HG03045 (cell line): ENCODE results near the gene TSPAN17.

Source experiments
- ATAC-seq: cut with Tn5 transposase; IDR thresholded peaks from one replicate; pipeline ENCODE4 v1.9.1; 2021; ENCODE audit warnings: mild to moderate bottlenecking, moderate library complexity; ENCODE audit not compliant: unreplicated experiment

The TSPAN17 gene

DNA sequence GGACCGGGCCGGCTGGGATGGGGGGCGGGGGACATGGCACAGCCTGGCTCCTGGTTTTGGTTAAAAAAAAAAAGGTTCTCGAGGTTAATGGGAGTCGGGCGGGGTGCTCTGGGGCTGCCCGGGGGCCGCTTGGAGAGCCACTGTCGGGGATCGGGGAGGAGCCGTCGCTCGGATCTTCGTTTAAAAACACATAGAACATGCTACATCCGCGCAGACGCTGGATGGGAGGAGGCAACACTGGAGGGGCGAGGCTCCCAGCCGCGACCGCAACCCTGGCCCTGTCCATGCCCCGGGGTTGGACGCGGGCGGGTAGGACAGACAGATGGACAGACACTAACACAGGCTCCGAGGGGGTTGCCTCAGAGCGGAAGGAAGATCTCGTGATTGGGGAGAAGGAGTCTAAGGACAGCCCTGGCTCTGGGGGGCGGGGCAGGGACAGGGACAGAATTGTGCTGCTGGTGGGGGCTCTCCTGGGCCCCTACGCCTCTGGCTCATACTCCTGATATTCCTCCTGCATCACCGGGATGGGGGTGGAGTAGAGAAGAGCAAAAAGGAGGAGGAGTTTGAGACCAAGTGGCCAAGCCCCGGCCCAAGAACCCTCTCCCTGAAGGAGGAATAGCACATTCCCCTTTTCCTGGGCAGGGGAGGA lies 26.8 kb upstream of the TSPAN17 start:
- no peak for ATAC-seq

DNA sequence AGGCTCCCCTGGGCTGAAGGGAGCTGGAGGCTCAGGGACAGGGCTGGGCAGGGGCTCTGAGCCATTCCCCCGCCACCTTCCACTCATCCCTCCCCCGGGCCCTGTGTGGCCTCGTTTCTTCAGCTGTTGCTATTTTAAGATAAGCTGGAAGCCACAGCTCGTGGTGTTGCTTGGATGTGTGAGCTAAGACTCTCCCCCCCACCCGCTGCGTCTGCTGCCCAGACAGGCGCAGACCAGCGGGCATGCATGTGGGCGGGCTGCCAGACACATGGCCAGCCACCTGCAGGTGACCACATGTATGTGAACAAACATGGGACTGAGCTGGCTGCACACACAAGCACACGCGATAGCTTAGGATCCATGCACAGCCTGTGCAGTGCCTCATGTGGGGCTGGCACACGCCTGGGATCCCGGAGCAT lies 25.6 kb upstream of the TSPAN17 start:
- ATAC-seq = no peak

DNA sequence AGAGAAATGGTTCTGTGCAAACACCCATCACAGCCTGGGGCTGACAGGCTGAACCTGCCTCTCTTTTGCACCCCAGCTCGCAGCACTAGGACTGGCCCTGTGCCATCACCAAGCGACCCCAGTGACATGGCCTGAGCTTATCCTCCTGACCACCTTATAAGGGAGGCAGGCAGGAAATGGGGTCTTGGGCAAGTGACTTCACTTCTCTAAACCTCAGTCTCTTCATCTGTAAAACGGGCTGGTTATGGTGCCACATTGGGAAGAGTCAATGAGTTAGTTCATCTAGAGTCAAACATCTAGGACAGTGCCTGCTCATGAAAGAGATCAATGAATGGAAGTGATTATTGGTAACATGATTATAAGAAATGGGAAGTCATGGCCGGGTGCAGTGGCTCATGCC lies 23.1 kb upstream of the TSPAN17 start:
- no peak for ATAC-seq

DNA sequence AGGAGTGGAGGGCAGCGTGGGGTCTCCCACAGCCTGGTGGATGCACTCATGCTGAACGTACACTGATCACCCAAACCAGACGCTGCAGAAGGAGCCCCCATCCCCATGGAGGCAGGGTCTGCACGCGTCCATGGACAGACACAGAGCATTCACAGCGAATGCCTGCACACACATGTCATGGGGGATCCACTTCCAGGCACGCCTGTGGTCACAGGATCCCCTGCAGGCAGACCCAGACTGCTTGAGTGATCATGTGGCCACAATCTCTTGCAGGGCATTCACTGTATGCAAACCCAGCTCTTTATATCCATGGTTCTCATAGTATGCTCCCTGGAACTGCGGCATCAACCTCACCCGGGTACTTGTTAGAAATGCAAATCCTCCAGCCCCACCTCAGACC lies 22.3 kb upstream of the TSPAN17 start:
- no peak for ATAC-seq

DNA sequence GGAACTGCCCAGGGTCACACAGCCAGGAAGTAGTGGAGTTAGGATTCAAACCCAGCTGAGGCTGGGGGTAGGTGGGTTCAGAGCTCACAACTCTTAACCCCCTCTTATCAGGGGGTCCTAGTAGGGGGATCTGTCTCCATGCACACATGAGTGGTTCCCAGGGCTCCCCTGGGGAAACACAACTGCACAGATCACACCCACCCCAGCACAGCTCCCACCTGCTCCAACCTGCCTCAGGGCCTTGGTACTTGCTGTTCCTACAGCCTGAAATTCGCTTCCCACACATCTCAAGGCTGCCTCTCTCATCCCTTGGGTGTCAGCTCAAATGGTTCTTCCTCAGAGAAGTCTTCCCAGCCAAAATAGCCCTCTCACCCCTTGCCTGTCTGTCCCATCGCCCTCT lies 21.8 kb upstream of the TSPAN17 start:
- no peak for ATAC-seq

DNA sequence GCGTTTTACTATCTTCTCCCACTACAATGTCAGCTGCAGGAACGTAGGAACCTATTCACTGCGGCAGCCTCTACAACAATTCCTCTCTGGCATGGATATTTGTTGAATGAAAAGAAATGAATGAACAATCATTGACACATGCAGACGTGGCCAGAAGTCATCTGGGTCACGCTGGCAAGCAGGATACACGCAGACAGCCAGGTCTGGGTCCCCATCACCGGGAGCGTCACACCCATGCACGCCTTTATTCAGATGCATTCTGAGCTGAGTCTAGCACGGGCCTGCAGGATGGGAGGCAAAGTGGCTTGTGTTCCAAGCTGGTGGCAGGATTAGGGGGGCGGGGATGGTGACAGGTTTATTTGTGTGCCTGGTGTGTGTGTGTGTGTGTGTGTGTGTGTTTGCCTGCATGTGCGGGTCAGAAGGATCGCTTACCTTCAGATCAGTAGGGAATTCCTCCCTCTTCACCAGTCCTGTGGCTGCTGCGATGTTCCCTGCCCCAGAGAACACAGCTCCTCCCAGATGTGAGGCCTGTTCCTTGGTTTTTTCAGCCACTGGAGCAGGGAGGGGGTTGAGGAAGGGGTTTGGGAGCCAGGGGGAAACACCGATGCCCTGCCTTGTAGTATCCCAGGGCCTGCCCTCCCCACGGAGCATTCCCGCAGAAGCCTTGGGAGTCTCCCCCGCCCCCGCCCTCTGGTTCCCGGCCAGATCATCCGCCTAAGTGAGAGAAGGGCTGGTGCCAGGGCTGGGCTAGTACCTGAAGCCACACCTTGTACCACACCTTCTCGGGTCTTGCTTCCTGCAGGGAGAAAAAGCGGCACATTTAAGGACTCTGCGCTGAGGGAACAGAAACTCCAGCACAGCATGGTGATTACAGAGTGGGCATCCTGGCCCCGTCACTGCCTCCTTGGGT lies 21.1 kb upstream of the TSPAN17 start:
- ATAC-seq = no peak

DNA sequence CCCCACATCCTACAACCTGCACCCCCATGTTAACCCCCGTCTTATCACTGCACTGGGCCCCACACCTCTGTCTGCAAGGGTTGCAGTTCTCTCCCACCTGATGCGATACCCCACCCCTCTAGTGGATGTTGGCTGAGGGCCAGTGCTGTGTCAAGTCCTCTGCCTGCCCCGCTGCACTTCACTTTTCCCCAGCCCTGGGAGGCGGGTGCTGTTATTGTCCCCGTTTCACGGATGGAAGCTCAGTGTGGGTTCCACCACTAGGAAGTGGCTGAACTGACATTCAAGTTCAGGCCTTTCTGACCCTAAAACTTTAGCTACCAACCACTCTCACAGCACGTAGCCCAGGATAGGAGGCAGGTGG lies 20.4 kb upstream of the TSPAN17 start:
- no peak for ATAC-seq

DNA sequence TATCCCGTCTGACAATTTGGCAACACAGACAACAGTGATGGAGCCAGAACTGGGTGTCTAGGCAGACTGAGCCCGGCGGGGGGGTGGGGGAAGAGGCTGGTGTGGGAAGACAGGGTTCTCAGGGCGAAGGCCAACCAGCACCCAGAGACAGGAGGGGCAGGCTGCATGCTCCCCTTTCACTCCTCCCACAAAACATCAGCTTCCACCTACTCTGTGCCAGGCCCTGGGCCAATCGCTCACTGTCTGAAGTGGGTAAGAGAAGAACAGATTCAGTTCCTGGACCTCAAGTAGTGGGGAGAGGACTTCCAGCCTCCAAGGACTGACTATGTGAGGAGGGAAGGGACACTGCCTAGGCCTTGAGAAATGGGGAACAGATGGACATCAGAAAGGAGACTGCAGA lies 19.7 kb upstream of the TSPAN17 start:
- no peak for ATAC-seq

DNA sequence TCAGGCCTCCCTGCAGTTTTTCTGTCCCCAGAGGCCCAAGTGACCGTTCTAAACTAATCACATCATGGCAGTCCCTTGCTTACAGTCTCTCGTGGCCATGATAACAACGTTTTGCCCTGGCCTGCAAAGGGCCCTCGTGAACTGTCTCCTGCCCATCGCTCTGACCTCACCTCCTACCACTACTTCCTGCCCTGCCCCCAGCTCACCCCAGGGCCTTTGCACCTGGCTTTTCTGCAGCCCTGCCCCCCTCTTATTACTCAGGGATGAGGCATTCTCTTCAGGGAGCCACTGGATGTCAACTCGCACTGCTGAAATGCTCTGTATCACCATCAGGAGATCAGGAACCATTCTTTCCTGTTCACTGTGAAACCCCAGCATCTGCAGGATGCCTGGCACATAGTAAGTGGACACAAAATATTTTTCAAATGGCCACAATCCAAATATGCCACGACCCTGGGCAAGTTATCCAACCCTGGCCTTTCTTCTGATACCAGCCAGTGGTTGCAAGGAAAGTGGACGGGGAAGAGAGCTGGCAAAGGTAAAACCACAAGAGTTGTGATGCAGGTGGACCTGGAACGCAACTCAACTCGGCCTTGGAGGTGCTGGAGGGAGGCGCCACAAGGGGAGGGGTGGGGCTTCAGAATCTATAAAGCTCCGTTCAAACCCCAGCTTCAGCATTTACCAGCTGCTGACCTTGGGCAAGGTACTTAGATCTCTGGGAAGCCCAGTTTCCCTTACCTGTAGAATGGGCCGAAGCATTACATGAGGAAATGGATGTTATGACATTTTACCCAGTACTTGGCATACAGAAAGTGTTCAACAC lies 18.7 kb upstream of the TSPAN17 start:
- ATAC-seq = no peak

DNA sequence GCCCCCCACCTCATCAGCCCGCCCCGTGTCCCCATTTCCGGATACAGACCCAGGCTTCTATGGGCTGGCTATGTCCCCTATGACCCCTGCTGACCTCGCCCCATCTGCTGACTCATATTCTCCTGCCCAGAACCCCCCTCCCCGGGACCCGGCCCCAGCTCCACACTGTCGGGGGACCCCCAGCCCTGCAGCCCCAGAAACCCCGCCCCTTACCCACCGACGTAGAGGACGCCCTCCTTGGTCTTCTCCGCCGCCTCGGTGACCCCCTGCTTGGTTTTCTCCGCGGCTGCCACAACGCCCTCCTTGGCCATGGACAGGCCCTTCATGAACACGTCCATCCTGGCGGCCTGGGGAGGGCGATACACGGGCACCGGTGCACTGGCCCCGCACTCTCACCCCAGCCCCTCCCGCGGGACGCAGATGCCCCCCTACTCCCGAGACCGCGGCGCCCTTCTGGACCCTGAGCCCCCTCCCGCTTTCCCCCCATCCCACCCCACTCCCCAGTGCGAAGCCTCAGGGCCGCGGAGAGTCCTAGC lies 17.9 kb upstream of the TSPAN17 start:
- no peak for ATAC-seq

DNA sequence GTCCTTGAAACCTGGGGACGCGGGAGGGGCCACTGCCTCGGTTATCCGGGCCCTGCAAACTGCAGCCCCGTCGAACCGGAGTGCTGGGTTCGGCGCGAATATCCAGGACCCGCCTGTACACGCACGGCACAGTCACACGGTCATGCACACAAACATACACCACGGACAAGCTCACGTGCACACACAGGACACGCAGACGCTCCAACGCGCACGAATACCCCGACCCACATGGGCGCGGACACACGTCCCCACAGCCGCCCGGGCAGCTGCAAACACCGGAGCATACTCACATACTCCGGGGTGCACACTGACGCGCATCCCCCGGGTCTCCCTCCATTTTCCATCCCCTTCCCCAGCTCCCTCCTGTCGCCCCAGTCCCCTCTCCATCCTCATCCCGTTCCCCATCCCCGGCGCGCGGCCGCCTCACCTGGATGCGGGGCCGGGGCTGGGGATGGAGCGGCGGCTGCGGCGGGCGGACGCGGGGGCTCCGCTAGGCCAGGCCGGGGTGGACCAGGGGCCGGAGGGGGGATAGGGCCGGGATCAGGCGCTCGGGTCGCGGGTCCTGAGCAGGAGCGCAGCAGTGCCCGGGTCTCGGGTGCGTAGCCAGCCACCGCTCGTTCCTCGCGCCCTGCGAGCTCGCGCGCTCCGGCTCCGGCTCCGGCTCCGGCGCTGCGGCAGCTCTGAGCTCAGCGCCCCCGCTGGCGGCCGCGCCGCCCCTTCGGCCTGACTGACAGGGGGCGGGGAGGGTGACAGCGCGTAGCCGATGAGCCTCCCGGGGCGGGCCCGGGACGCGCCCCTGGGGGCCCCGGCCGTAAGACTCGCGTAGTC lies 17.2 kb upstream of the TSPAN17 start, which contains the start of the genes EIF4E1B and SNCB:
Gene EIF4E1B (plus strand): TSS at position 823 of the 828 bp plus-strand sequence. CDS start 12,113 bp downstream, outside the sequence.
Gene SNCB (minus strand): TSS at position 682 of the 828 bp plus-strand sequence. CDS start 880 bp downstream, outside the sequence.
- ATAC-seq = no peak

DNA sequence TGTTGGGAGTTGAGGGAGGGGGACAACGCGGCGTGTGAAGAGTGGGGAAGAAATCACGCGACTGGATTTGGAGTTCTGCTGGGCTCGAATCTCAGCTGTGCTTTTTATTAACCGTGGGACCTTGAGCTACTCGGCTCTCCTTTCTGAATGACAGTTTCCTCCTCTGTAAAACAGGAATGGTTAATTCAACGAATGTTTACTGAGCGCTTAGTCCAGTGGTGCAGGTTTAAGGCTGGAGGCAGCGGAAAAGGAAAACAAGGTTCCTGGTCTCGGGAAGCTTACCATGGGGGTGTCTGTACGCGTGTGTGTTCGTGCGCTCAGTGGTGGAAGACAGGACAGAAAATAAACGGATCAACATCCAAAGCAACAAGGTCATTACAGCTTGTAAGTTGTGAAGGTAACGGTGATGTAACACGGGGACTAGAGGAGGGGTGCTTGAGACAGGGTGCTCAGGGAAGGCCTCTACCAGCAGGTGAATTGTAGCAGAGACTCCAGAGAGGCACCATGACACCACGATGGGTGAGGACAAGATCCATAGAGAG lies 16.5 kb upstream of the TSPAN17 start:
- no peak for ATAC-seq

DNA sequence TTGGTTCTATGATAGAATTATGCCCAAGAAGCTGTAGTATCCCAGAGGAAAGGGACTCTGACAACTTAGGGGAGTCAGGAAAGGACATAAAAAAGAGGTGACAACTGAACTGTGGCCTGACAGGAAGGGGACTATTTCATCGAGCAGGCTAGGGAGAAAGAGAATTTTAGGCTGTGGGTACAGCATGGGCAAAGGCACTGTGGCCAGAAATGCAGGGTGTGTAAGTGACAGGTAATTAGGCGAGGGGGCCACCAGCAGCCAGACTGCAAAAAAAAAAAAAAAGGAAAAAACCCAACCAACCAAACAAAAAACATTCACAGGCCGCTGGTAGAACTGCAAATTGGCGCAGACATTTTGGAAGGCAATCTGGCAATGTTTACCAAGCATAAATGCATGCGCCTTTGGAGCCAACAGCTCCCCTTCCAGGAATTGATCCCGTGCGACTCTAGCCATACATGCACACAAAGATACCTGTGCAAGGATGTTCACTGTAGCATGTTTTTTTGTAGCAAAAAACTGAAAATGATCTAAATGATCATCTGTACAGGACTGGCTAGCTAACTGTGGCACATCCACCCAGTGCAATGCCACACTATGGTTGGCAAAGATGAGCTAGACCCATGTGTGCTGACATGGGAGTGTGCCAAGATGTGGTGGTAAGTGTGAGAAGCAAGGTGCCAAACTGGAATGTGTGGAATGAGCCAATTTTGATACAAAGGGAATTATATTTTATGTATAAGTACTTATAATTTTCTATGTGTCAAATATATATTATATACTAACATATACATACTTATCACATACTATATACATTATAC lies 15.7 kb upstream of the TSPAN17 start:
- ATAC-seq = no peak

DNA sequence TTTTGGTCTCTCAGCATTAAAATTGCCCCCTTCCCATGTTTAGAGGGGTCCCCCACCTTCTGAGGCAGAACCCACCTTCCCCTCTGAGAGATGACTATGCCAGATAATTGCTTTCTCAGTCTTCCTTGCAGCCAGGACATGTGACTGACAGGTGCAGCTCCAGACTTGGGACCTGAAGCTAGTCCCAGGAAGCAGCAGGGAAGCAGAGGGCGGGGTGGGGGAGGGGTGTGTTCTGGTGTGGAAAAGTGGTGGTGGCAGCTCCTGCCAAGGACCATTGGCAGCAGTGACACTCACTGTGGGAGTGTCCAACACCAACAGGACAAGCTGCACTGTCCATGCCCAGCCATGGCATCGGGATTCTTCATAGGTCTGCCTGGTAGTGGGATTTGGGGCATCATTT lies 14.5 kb upstream of the TSPAN17 start:
- no peak for ATAC-seq

DNA sequence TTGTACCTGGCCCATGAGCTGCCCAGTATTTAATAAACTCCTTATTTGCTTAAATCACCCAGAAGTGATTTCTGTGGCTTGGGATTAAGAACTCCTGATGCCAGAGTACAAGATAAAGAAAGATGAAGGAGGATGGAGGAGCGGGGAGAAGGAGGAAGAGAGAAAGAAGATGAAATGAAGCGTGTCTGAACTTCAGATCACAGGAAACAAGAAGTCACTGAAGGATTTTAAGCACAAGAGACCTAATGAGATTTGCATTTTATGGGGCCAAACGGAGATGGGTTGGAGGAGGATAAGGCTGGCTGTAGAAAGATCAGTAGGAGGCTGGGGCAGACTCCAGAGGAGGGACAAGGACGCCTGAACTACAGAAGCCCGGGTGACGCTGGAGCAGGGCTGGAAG lies 13.7 kb upstream of the TSPAN17 start:
- no peak for ATAC-seq

DNA sequence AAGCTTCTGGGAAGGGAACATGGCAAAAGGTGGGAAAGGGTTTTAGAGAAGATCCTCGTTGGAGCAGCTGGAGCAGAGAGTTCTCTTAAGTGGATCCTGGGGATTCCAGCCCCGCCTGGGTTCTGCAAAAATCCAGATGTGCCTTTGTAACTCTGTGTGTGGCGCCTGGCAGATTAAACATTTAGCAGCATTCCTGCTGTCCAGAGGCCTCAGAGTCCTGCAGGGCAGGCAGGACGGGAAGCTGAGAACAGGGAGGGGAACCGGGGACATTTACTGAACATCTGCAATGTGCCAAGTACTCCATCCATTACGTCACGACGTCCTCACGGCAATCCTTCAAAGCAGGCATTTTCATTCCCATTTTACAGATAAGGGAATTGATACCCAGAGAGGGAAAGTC lies 10.9 kb upstream of the TSPAN17 start:
- no peak for ATAC-seq

DNA sequence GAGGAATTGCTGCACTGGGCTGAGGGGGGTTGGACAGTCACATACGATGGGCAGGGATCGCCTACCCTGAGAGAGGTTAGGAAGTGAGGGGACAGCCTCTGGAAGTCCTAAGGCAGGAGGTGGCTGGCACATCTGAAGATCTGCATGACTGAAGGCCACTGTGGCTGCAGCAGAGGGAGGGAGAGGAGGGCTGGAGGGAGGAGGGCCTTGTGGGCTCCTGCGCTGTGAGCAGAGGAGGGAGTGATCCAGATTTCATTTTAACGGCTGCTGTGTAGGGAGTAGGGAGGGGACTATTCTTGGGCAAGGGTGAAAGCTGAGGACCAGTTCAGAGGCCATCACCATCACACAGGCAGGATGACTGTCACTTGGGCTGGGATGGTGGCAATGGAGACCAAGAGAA lies 9.7 kb upstream of the TSPAN17 start:
- no peak for ATAC-seq

DNA sequence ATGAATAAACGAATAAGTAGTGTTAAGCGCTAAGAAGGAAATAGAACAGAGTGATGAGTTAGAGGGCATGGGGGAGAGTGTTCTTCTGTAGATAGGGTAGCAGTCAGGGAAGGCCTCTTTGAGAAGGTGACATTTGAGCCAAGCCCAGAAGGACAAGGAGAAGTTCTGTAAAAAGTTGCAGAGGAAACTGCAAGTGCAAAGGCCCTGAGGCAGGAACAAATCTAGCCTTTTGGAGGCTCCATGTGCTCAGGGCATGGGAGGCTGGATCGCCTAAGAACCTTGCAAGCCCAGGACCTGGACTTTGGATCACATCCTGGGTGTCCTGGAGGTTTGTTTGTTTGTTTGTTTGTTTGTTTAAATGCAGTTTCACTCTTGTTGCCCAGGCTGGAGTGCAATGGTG lies 8.8 kb upstream of the TSPAN17 start:
- no peak for ATAC-seq

DNA sequence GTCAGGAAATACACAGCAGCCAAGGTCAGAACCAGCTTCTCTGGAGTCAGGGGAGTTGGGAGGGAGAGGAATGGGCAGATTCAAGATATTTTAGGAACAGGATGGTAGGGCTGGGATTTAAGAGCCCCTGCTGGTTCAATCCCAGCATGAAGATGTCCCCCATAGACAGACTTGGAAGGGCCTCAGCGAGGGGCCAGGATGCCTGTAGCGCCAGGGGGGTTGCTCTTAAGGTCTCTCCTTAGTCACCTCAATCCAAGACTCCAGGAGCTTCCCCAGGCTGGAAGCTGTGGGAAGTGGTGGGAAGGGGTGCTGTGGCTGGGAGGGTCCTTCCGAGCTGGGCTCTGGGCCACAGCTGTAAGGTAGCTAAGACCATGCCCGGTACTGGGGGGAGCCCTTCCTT lies 8.1 kb upstream of the TSPAN17 start:
- no peak for ATAC-seq
